Measurements from ENCODE around the gene SOX9.

DNA sequence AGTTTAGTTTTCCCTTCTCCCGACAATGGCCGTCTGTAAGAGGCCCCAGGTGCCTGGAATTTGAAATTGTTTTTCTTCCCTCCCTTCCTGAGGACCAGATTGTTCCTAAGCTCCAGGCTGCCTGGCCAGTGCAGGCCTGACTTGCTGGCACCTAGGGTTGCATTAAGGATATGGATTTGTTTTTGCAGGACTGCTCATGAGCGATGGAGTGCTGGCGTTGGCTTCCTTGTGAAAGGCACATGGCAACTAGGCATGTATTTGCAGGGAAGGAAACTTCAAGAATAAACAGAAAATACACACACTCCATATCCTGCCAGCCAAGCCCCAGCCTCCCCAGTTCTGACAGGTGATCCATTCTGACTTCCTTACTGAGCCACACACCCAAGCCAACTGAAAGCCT is 25.5 kb upstream of the SOX9 start:
- TF ChIP-seq CTCF (IDR thresholded peaks at IDR 0.05) (no peak), POLR2A (IDR thresholded peaks at IDR 0.05) (no peak)
